Body of pancreas (tissue), 4 donors: ENCODE measurements around the gene MXI1. TPM values are rescaled to one million over a fixed set of nuclear protein-coding genes. Genes with fewer than 3 reads are reported as not detected.

Experiments used
- ATAC-seq: fragments of 150-250 bp; one replicate; pipeline ENCODE4 v1.9.1; 2016
- DNase-seq, 4 donors: peaks; one replicate each; pipeline ENCODE4 v3.0.0-alpha.2; 2019
- H3K27ac ChIP-seq, 4 donors: fragments of 200-600 bp; sonication (generic); 1 replicate in 3 of 4; 2 replicates in 1 of 4; pipeline versions ENCODE4 v1.5.1 to v1.6.1; 2016 to 2019; ENCODE audit warnings: mild to moderate bottlenecking in 1 of 4, mixed read lengths in 1 of 4, moderate library complexity in 1 of 4
- H3K27me3 ChIP-seq, 2 donors: fragments of 200-600 bp; sonication (generic); one replicate each; pipeline ENCODE4 v1.6.0; 2016; ENCODE audit warnings: mild to moderate bottlenecking in 1 of 2
- H3K36me3 ChIP-seq, 2 donors: fragments of 200-600 bp; sonication (generic); replicated peaks in 1 of 2; 2 replicates each; pipeline ENCODE4 v1.5.1; 2016; ENCODE audit warnings: low read depth in 2 of 2; ENCODE audit not compliant: insufficient read depth in 1 of 2
- H3K4me1 ChIP-seq: fragments of 200-600 bp; sonication (generic); one replicate; pipeline ENCODE4 v1.6.0; 2016
- H3K4me3 ChIP-seq, 2 donors: fragments of 200-600 bp; sonication (generic); 1 replicate in 1 of 2; 2 replicates in 1 of 2; pipeline ENCODE4 v1.5.1; 2016 to 2019
- H3K9me3 ChIP-seq, 3 donors: fragments of 200-600 bp; sonication (generic); 1 replicate in 2 of 3; 2 replicates in 1 of 3; pipeline ENCODE4 v1.5.1; 2016
- CTCF ChIP-seq, 7 experiments: fragments of 450-650 bp in 4 of 7; fragments of 200-600 bp in 3 of 7; sonication (generic) in 3 of 7; IDR thresholded peaks; one replicate each; pipeline ENCODE4 v1.5.1; 2016 to 2019; ENCODE audit warnings: antibody characterized with exemption in 7 of 7
- POLR2A ChIP-seq, 3 donors: fragments of 450-650 bp; IDR thresholded peaks; one replicate each; pipeline ENCODE4 v1.6.1; 2016; ENCODE audit warnings: antibody characterized with exemption in 3 of 3, mild to moderate bottlenecking in 2 of 3
- WGBS, 2 donors: methylation state at CpG; one replicate each; pipeline ENCODE4 v1.1.5; 2017; 5-methylcytosine and 5-hydroxymethylcytosine counted together
- intact Hi-C: fragments of 100-400 bp; cut with DNase I; formaldehyde crosslinking; loops from one replicate; pipeline ENCODE4 v1.15.1; 2023
- total RNA-seq, 2 donors: library from RNA; depleted of rRNA; stranded (reverse); fragments of >200 nt; gene quantifications; one replicate each; pipeline ENCODE4 v1.1.0, GENCODE V29; 2016

MXI1 gene
- total RNA-seq, 2 donors from 2014 or later = 14.8 to 24.1 TPM

GRCh38 chr10:110252151-110252550 lies 44.7 kb downstream of the MXI1 start:
- H3K27ac ChIP-seq = no peak overlapping the region
- no peak for TF ChIP-seq CTCF (IDR thresholded peaks at IDR 0.05)
- no peak for TF ChIP-seq POLR2A (IDR thresholded peaks at IDR 0.05)
- no peaks in the 10 kb centered on the region for H3K36me3 ChIP-seq
- ATAC-seq (no peak), DNase-seq (no peak)
- H3K4me1 ChIP-seq = no peaks in the 10 kb centered on the region
- no peak overlapping the region for H3K4me3 ChIP-seq
- 91 to 100% methylated on average over 1 of the region's 1 CpG for WGBS, 2 donors
- no peaks in the 10 kb centered on the region for H3K9me3 ChIP-seq
- no peaks in the 10 kb centered on the region for H3K27me3 ChIP-seq
- intact Hi-C loops = no loop called here

- Histone ChIP-seq H3K27ac (no peak overlapping the region), H3K36me3 (no peaks in the 10 kb centered on the region), H3K4me1 (no peaks in the 10 kb centered on the region), H3K4me3 (no peak overlapping the region), H3K9me3 (no peaks in the 10 kb centered on the region), H3K27me3 (no peaks in the 10 kb centered on the region)
- TF ChIP-seq CTCF (IDR thresholded peaks at IDR 0.05) (no peak), POLR2A (IDR thresholded peaks at IDR 0.05) (no peak)
- ATAC-seq = no peak
- intact Hi-C loops = no loop called here
- DNase-seq = no peak
Measured at GRCh38 chr10:110254467-110254866, 47.1 kb downstream of the MXI1 start.

GRCh38 chr10:110258542-110258941 lies 51.1 kb downstream of the MXI1 start:
- Histone ChIP-seq H3K9me3 (no peaks in the 10 kb centered on the region), H3K36me3 (no peaks in the 10 kb centered on the region), H3K4me1 (peaks cover 4% of the 10 kb centered on the region), H3K4me3 (no peak overlapping the region), H3K27ac (no peak overlapping the region), H3K27me3 (no peaks in the 10 kb centered on the region)
- WGBS, 2 donors = 59 to 83% methylated on average over 1 of the region's 1 CpG
- no peak for TF ChIP-seq POLR2A (IDR thresholded peaks at IDR 0.05)
- no peak for TF ChIP-seq CTCF (IDR thresholded peaks at IDR 0.05)
- ATAC-seq (no peak), DNase-seq (no peak)
- intact Hi-C loops = no loop called here

GRCh38 chr10:110259317-110259716 lies 51.9 kb downstream of the MXI1 start:
- TF ChIP-seq POLR2A (IDR thresholded peaks at IDR 0.05) (no peak), CTCF (IDR thresholded peaks at IDR 0.05) (no peak)
- ATAC-seq = no peak
- H3K27ac ChIP-seq = no peak overlapping the region
- no peak for DNase-seq
- H3K4me3 ChIP-seq = no peak overlapping the region
- H3K9me3 ChIP-seq = no peaks in the 10 kb centered on the region
- no peaks in the 10 kb centered on the region for H3K36me3 ChIP-seq
- peaks cover 4% of the 10 kb centered on the region for H3K4me1 ChIP-seq
- no peaks in the 10 kb centered on the region for H3K27me3 ChIP-seq
- intact Hi-C loops = no loop called here

GRCh38 chr10:110260746-110261477 lies 53.5 kb downstream of the MXI1 start:
- no peak for TF ChIP-seq CTCF (IDR thresholded peaks at IDR 0.05)
- intact Hi-C loops = no loop called here
- Histone ChIP-seq H3K36me3 (no peaks in the 10 kb centered on the region), H3K4me3 (no peak overlapping the region), H3K4me1 (peaks cover 4% of the 10 kb centered on the region), H3K27me3 (no peaks in the 10 kb centered on the region), H3K27ac (no peak overlapping the region), H3K9me3 (no peaks in the 10 kb centered on the region)
- no peak for DNase-seq
- ATAC-seq = peak; percentile 24
- WGBS, 2 donors = 71 to 74% methylated on average over 1 of the region's 1 CpG
